GM12878 (cell line): ENCODE data around the gene TYRO3.
"Not testable (repeated sequence)": the region's sequence is repeated elsewhere in the genome, so short reads cannot be mapped to it uniquely, and the experiment has no call there.

Experiments used
- BACH1 ChIP-seq: fragments of 450-650 bp; IDR thresholded peaks from 2 replicates; pipeline ENCODE4 v1.6.1; 2017; ENCODE audit warnings: mild to moderate bottlenecking, borderline replicate concordance
- CREB1 ChIP-seq: IDR thresholded peaks from 2 replicates; pipeline ENCODE4 v1.6.1; 2012; ENCODE audit warnings: low read depth, mild to moderate bottlenecking, inconsistent platforms
- FOXK2 ChIP-seq: fragments of 450-650 bp; IDR thresholded peaks from 2 replicates; pipeline ENCODE4 v1.6.1; 2017; ENCODE audit warnings: mild to moderate bottlenecking, moderate library complexity
- MLLT1 ChIP-seq: fragments of 450-650 bp; IDR thresholded peaks from 2 replicates; pipeline ENCODE4 v1.6.1; 2016; ENCODE audit warnings: mild to moderate bottlenecking
- MXI1 ChIP-seq: fragments of 150-350 bp; IDR thresholded peaks from 2 replicates; pipeline ENCODE4 v1.6.1; 2011; ENCODE audit warnings: low read depth, mild to moderate bottlenecking, inconsistent platforms, low read length, improper control_type of control experiment
- NFYA ChIP-seq: IDR thresholded peaks from 2 replicates; pipeline ENCODE4 v1.6.1; 2011; ENCODE audit warnings: low read depth, mild to moderate bottlenecking, low read length, improper control_type of control experiment, borderline replicate concordance
- NR2C2 ChIP-seq: IDR thresholded peaks from 2 replicates; pipeline ENCODE4 v1.6.1; 2011; ENCODE audit warnings: borderline replicate concordance, low read depth; ENCODE audit not compliant: control insufficient read depth, insufficient read length
- RAD21 ChIP-seq: IDR thresholded peaks from 2 replicates; pipeline ENCODE4 v1.6.1; 2011; ENCODE audit warnings: mild to moderate bottlenecking, low read depth, low read length, moderate library complexity; ENCODE audit not compliant: insufficient read depth
- RAD51 ChIP-seq: fragments of 450-650 bp; IDR thresholded peaks from 2 replicates; pipeline ENCODE4 v1.6.1; 2016; ENCODE audit warnings: moderate library complexity, mild to moderate bottlenecking, inconsistent platforms
- SMC3 ChIP-seq: IDR thresholded peaks from 2 replicates; pipeline ENCODE4 v1.6.1; 2011; ENCODE audit warnings: low read length, improper control_type of control experiment, borderline replicate concordance
- ZZZ3 ChIP-seq: IDR thresholded peaks from 2 replicates; pipeline ENCODE4 v1.6.1; 2011; ENCODE audit warnings: low read depth; ENCODE audit not compliant: control insufficient read depth, insufficient read length
- TF ChIP-seq, protein P1 (sequence below): IDR thresholded peaks from 2 replicates; pipeline ENCODE4 v1.6.1; 2012; ENCODE audit warnings: low read length, inconsistent platforms
- TF ChIP-seq, protein P2 (sequence below): IDR thresholded peaks from 2 replicates; pipeline ENCODE4 v1.6.1; 2011; ENCODE audit warnings: low read depth, mild to moderate bottlenecking, low read length, moderate library complexity, borderline replicate concordance; ENCODE audit errors: extremely low read depth

- TF ChIP-seq ZZZ3, SMC3, NR2C2, FOXK2, RAD51, RAD21, BACH1, MXI1, MLLT1, NFYA, CREB1: not testable (repeated sequence)
- TF ChIP-seq, protein P1, sequence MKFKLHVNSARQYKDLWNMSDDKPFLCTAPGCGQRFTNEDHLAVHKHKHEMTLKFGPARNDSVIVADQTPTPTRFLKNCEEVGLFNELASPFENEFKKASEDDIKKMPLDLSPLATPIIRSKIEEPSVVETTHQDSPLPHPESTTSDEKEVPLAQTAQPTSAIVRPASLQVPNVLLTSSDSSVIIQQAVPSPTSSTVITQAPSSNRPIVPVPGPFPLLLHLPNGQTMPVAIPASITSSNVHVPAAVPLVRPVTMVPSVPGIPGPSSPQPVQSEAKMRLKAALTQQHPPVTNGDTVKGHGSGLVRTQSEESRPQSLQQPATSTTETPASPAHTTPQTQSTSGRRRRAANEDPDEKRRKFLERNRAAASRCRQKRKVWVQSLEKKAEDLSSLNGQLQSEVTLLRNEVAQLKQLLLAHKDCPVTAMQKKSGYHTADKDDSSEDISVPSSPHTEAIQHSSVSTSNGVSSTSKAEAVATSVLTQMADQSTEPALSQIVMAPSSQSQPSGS: not testable (repeated sequence)
- TF ChIP-seq, protein P2, sequence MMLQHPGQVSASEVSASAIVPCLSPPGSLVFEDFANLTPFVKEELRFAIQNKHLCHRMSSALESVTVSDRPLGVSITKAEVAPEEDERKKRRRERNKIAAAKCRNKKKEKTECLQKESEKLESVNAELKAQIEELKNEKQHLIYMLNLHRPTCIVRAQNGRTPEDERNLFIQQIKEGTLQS: not testable (repeated sequence)
Observed at GRCh38 chr15:41569232-41569631, 10.2 kb downstream of the TYRO3 start.
